Ectodermal cell (in vitro differentiated cells): Measurements from ENCODE around the gene KRTAP22-1.

ENCODE experiments used
- H3K27ac ChIP-seq: 2 replicates; pipeline ENCODE4 v1.7.0; 2013; ENCODE audit warnings: mild to moderate bottlenecking, low read depth, low read length; ENCODE audit not compliant: insufficient read depth, poor library complexity, severe bottlenecking
- H3K27me3 ChIP-seq: 2 replicates; pipeline ENCODE4 v1.7.0; 2013; ENCODE audit warnings: mild to moderate bottlenecking, low read length; ENCODE audit not compliant: insufficient read depth, control insufficient read depth, poor library complexity, severe bottlenecking
- H3K36me3 ChIP-seq: one replicate; pipeline ENCODE4 v1.7.0; 2013; ENCODE audit warnings: low read length; ENCODE audit not compliant: control insufficient read depth, insufficient read depth
- H3K4me1 ChIP-seq: one replicate; pipeline ENCODE4 v1.7.0; 2013; ENCODE audit warnings: low read length; ENCODE audit not compliant: control insufficient read depth, insufficient read depth
- H3K4me3 ChIP-seq: 2 replicates; pipeline ENCODE4 v1.7.0; 2013; ENCODE audit warnings: low read depth, low read length, control low read depth; ENCODE audit not compliant: insufficient read depth
- H3K9me3 ChIP-seq: 2 replicates; pipeline ENCODE4 v1.7.0; 2013; ENCODE audit warnings: mild to moderate bottlenecking, low read length, moderate library complexity; ENCODE audit not compliant: control insufficient read depth
- WGBS, 2 experiments: methylation state at CpG; one replicate each; pipeline ENCODE4 v1.1.7; 2013; ENCODE audit warnings: missing lambda C conversion rate in 2 of 2; 5-methylcytosine and 5-hydroxymethylcytosine counted together

Gene KRTAP22-1

DNA sequence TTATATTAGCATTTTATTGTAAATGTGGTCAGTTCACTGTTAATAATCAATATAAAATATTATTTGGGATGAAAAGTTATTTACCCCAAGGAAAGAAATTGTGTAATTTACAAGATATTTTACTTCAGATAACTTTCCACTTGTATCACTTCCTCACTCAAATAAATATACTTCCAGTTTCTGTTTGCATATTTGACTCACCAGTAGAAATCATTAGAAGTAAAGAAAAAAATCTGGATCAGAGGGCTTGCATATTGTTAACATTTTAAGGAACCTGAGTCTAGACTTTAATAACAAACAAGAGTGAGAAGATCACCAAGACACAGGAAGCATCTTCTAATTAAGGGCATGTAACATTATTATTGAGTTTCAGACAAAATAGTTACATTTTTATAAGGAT is 19.2 kb downstream of the KRTAP22-1 start:
- no peaks in the 10 kb centered on the region for H3K9me3 ChIP-seq
- no peaks in the 10 kb centered on the region for H3K27me3 ChIP-seq
- no peak overlapping the region for H3K4me3 ChIP-seq
- no peaks in the 10 kb centered on the region for H3K36me3 ChIP-seq
- H3K4me1 ChIP-seq: no peaks in the 10 kb centered on the region
- H3K27ac ChIP-seq: no peak overlapping the region

DNA sequence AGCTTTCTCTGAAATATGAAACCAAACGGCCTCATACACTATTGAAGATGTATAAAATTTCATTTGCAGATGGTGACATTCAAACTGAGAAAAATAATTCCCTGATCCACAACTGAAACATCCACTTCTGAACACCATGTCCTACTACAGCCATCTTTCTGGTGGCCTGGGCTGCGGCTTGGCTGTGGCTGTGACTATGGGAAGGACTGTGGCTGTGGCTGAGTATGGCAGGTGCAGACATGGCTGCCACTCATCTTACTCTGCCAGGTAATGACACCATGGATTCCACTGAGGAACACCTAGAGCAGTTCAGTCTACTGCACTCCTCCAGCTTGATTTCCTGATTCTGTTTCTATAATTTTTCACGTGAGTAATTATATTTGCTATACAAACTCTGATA is 19.6 kb downstream of the KRTAP22-1 start, which contains the start of gene KRTAP20-4:
TSS of gene KRTAP20-4 (plus strand) at position 106 of the 400 bp plus-strand sequence.
- Histone ChIP-seq H3K4me1 (no peaks in the 10 kb centered on the region), H3K9me3 (no peaks in the 10 kb centered on the region), H3K36me3 (no peaks in the 10 kb centered on the region), H3K27me3 (no peaks in the 10 kb centered on the region), H3K27ac (no peak within 1 kb of the TSS), H3K4me3 (no peak within 1 kb of the TSS)
- WGBS, 2 experiments: 95 to 100% methylated on average over 2 to 3 of the region's 3 CpGs

DNA sequence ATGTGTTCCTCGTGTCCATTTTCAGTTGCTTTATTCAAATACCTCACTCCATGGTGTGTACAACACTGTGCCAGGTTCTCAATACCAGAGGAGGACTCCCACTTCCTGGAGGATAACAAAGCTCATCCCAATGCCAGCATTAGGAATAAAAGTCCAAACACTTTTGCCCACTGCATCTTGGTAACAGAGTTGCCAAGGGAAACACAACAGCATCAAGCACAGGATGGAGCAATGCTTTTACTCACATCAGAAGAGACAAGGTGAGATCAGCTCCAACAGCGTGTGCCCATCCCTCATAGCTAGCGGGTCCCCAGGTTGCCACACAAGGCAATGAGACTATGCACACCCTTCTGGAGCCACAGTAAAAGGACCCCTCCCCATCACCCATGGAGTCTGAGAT is 22.5 kb downstream of the KRTAP22-1 start:
- H3K4me1 ChIP-seq: no peaks in the 10 kb centered on the region
- H3K27me3 ChIP-seq: no peaks in the 10 kb centered on the region
- H3K9me3 ChIP-seq: no peaks in the 10 kb centered on the region
- 91 to 94% methylated on average over 3 of the region's 3 CpGs for WGBS, 2 experiments
- no peak overlapping the region for H3K27ac ChIP-seq
- H3K36me3 ChIP-seq: no peaks in the 10 kb centered on the region
- H3K4me3 ChIP-seq: no peak overlapping the region

DNA sequence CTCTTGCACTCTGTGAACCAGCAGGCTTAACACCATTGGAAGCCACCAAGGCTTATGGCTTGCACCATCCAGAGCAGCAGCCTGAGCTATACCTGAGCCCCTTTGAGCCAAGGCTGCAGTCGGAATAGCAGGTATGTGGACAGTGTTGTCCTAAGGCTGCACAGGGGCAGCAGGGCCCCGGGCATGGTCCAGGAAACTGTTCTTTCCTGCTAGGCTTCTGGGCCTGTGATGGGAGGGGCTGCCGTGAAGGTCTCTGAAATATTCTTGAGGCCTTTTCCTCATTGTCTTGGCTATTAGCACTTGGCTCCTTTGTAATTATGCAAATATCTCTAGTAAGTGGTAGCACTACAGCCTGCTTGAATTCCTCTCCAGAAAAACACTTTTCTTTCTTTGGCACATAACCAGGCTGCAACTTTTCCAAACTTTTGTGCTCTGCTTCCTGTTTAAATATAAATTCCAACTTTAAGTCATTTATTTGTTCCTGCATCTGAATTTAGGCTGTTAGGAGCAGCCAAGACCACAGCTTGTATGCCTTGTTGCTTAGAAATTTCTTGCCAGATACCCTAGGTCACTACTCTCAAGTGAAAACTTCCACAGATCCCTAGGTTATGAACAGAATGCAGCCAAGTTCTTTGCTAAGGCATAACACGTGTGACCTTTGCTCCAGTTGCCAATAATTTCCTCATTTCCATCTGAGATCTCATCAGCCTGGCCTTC is 24.7 kb downstream of the KRTAP22-1 start:
- 89 to 90% methylated on average over 4 of the region's 4 CpGs for WGBS, 2 experiments
- H3K9me3 ChIP-seq: no peaks in the 10 kb centered on the region
- no peak overlapping the region for H3K4me3 ChIP-seq
- no peak overlapping the region for H3K27ac ChIP-seq
- H3K36me3 ChIP-seq: no peaks in the 10 kb centered on the region
- H3K27me3 ChIP-seq: no peaks in the 10 kb centered on the region
- no peaks in the 10 kb centered on the region for H3K4me1 ChIP-seq

DNA sequence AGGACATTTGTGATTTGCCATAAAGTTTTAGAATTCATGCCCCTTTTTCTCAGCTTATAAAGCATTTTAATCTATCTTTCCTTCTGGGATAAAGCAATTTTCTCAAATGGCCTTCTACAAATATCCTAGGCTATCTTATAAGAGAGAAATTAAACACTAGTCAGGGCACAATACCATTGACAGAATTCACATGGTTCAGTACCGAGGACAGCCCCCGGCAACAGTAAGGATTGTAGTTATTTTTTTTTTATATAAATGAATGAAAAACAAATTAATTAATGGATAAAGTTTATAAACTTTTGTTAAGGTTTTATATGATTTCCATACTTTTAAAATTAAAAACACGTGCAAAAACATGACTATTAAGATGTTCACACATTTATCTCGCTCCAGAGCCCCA is 27.2 kb downstream of the KRTAP22-1 start:
- no peak overlapping the region for H3K4me3 ChIP-seq
- no peaks in the 10 kb centered on the region for H3K4me1 ChIP-seq
- H3K27ac ChIP-seq: no peak overlapping the region
- no peaks in the 10 kb centered on the region for H3K36me3 ChIP-seq
- no peaks in the 10 kb centered on the region for H3K27me3 ChIP-seq
- WGBS, 2 experiments: 57 to 76% methylated on average over 2 of the region's 4 CpGs
- no peaks in the 10 kb centered on the region for H3K9me3 ChIP-seq

DNA sequence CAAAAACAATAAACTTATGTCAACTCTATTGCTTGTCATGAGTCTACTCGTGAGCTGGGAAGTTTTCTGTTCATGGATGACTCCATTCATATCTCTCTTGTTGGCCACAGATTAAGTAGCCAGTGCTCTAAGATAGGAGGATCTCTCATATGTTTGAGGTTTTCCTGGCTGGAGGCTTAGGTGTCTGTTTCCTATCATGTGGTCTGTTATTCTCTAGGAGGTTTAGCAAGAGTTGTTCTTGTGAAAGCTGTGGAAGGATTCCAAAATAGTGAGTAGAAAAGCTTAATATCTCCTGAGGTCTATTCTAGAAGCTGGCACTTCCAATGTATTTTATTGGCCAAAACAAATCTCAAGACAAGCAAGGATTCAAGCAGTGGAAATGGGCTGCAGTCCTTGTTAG is 28.3 kb downstream of the KRTAP22-1 start:
- H3K27ac ChIP-seq: no peak overlapping the region
- WGBS, 2 experiments: 93% methylated on average over 1 of the region's 1 CpG

DNA sequence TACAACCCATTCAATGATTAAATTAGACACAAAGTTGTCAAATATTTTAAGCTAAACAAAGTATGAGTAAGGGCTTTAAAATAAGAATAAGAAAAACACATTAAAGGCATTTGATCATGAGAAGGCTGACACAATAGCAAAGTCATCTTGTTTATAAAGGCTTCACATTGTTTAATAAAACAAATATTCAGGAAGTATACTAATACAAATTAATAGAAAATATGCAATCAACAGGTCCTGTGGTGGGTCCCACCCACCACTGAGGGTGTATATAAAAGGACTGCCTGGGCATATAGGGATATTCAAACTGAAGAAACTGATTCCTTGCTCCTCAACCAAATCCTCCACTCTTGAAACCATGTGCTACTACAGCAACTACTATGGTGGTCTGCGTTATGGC is 34.0 kb downstream of the KRTAP22-1 start, which contains the start of gene KRTAP20-2:
TSS of gene KRTAP20-2 (plus strand) at position 301 of the 400 bp plus-strand sequence. CDS start at position 359, 58 bp downstream.
- Histone ChIP-seq H3K4me3 (no peak within 1 kb of the TSS), H3K27ac (no peak within 1 kb of the TSS), H3K36me3 (no peaks in the 10 kb centered on the region), H3K4me1 (no peaks in the 10 kb centered on the region), H3K27me3 (no peaks in the 10 kb centered on the region), H3K9me3 (no peaks in the 10 kb centered on the region)
- WGBS, 2 experiments: 92 to 97% methylated on average over 1 of the region's 1 CpG

More for the DNA sequence above, 28.3 kb downstream of the KRTAP22-1 start:
- Histone ChIP-seq H3K36me3 (no peaks in the 10 kb centered on the region), H3K9me3 (no peaks in the 10 kb centered on the region), H3K27me3 (no peaks in the 10 kb centered on the region), H3K4me1 (no peaks in the 10 kb centered on the region), H3K4me3 (no peak overlapping the region)

DNA sequence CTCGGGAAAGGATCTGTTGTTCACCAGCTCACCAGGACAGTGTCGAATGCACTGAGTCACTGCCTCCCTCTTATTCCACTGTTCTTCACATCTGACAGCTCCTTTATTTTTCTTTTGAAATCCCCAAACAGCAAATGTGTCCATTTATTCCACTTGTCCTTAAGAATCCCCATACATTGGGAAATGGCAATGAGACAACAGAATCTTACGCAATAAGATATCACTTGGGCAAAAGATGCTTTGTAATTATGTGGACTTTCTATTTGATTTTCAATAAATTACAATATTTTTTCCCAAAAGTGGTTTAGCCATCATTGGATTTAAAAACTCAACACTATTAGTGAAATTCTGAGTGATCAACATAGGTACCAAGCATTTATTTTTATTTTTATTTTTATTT is 37.8 kb downstream of the KRTAP22-1 start:
- H3K4me1 ChIP-seq: no peaks in the 10 kb centered on the region
- H3K27me3 ChIP-seq: no peaks in the 10 kb centered on the region
- no peak overlapping the region for H3K4me3 ChIP-seq
- 85 to 94% methylated on average over 2 of the region's 3 CpGs for whole genome bisulfite sequencing, 2 experiments
- H3K27ac ChIP-seq: no peak overlapping the region
- H3K9me3 ChIP-seq: no peaks in the 10 kb centered on the region
- H3K36me3 ChIP-seq: no peaks in the 10 kb centered on the region

DNA sequence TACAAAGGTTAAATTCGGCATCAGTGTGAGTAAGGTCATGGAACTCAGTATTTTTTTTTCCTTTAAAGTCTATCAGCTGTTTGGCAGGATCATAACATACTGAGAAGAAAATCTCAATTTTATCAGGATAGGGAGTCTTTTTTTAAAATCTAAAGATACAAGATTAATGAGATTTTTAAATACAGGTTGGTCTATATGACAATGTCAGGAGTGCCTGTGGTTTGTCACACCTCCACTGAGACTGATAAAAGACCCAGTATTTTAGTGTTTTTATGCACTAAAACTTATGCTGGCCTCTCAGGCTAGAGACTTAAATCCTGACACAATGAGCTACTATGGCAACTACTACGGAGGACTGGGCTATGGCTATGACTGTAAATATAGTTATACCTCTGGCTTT is 41.7 kb downstream of the KRTAP22-1 start, which contains the start of gene KRTAP20-3:
TSS of gene KRTAP20-3 (plus strand) at position 301 of the 400 bp plus-strand sequence.
- H3K27me3 ChIP-seq: no peaks in the 10 kb centered on the region
- no peak within 1 kb of the TSS for H3K27ac ChIP-seq
- no peak within 1 kb of the TSS for H3K4me3 ChIP-seq
- H3K9me3 ChIP-seq: no peaks in the 10 kb centered on the region
- WGBS, 2 experiments: 92 to 95% methylated on average over 2 of the region's 2 CpGs
- H3K4me1 ChIP-seq: no peaks in the 10 kb centered on the region
- H3K36me3 ChIP-seq: no peaks in the 10 kb centered on the region

DNA sequence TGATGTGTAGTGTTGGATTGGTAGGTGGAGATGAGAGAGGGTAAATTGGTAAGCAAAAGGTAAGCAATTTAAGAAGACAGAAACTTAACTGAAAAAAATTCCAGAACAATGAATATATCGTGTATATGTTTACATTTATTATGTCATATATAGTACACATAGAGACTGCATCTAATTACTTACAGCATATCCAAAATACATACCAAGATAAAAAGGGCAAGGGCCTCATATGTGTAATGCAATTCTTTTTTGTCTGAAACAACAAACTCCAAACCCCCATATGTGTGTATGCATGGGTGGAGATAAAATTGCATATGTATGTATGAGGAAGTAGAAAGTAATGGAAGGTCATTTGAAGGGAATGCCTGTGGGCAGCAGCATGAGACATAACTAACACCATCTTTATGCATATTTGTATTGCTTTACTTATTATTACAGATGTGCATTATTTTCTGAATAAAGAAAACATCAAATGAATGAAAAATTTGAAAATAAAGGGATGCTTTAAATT is 46.1 kb downstream of the KRTAP22-1 start:
- no peaks in the 10 kb centered on the region for H3K4me1 ChIP-seq
- H3K36me3 ChIP-seq: no peaks in the 10 kb centered on the region
- H3K9me3 ChIP-seq: no peaks in the 10 kb centered on the region
- no peak overlapping the region for H3K27ac ChIP-seq
- H3K27me3 ChIP-seq: no peaks in the 10 kb centered on the region
- WGBS, 2 experiments: no CpG with 5 or more reads among the region's 1 CpG
- no peak overlapping the region for H3K4me3 ChIP-seq
